Psoas muscle (tissue), 8 donors: ENCODE results near the gene CDKN2B-AS1. TPM values are rescaled to one million over a fixed set of nuclear protein-coding genes. Genes with fewer than 3 reads are reported as not detected.

ENCODE experiments used
- ATAC-seq, 4 donors: fragments of 200-7000 bp; cut with Tn5 transposase; one replicate each; pipeline ENCODE4 v1.9.1; 2020; ENCODE audit warnings: moderate library complexity in 3 of 4, mild to moderate bottlenecking in 2 of 4
- DNase-seq, 2 donors: peaks; one replicate each; pipeline ENCODE4 v3.0.0-alpha.2; 2020
- H3K27ac ChIP-seq: fragments of 200-600 bp; one replicate; pipeline ENCODE4 v1.8.0; 2022
- H3K27me3 ChIP-seq, 3 donors: fragments of 200-600 bp in 1 of 3; one replicate each; pipeline versions ENCODE4 v1.6.1 to v1.8.0; 2013 to 2022; ENCODE audit warnings: low read length in 2 of 3, mild to moderate bottlenecking in 2 of 3, moderate library complexity in 1 of 3; ENCODE audit not compliant: insufficient read depth in 3 of 3
- H3K36me3 ChIP-seq, 2 donors: fragments of 200-600 bp in 1 of 2; one replicate each; pipeline versions ENCODE4 v1.6.1 to v1.8.0; 2013 to 2022; ENCODE audit warnings: low read depth in 1 of 2, mild to moderate bottlenecking in 1 of 2, moderate library complexity in 1 of 2; ENCODE audit not compliant: insufficient read depth in 1 of 2
- H3K4me1 ChIP-seq: fragments of 200-600 bp; one replicate; pipeline ENCODE4 v1.8.0; 2022
- H3K4me3 ChIP-seq: fragments of 200-600 bp; one replicate; pipeline ENCODE4 v1.8.0; 2022; ENCODE audit warnings: mild to moderate bottlenecking
- H3K9me3 ChIP-seq: fragments of 200-600 bp; one replicate; pipeline ENCODE4 v1.8.0; 2022
- WGBS, 3 donors: extraction: QIAGEN DNeasy Blood & Tissue Kit; methylation state at CpG; one replicate each; pipeline versions ENCODE4 v1.1.6 to v1.1.7; 2013; 5-methylcytosine and 5-hydroxymethylcytosine counted together
- intact Hi-C, 2 donors: fragments of 100-400 bp; cut with DNase I; formaldehyde crosslinking; loops; one replicate each; pipeline versions ENCODE4 v1.11.0 to v1.14.2; 2022
- polyA plus RNA-seq, 3 donors: library from polyadenylated mRNA; stranded (reverse); fragments of 200-250 nt; gene quantifications; one replicate each; pipeline ENCODE4 v1.2.3, GENCODE V29; 2013
- total RNA-seq, 4 donors: library from RNA; stranded (reverse); fragmentation: NEBNext Ultra II Directional in 2 of 4; extraction: Animal tissue kit (Norgen Biotek cat#: 25700) in 2 of 4; gene quantifications; one replicate each; pipeline versions ENCODE4 v1.2.1 to v1.2.4, GENCODE V29; 2021 to 2023
- TF ChIP-seq, protein P1 (sequence below): fragments of 200-600 bp; IDR thresholded peaks from one replicate; pipeline ENCODE4 v1.8.0; 2022; ENCODE audit warnings: antibody characterized with exemption
- donor health status: healthy with polysubstance abuse.
- donor health status: DM: no; HTN: no; CAD: no; lungs with moderate emphysema.
- donor health status: Bipolar disorder and iron deficiency.
- donor health status: healthy.
- donor health status: DM: yes; HTN: yes; CAD: no.
- donor health status: DM: no; HTN: no; CAD: no.
- donor health status: DM: no; HTN: no; CAD: no.
- donor health status: DM: yes; HTN: yes; CAD: no.

Gene CDKN2B-AS1
- total and polyA plus RNA-seq, 7 donors = 0.40 TPM; not detected in 6

DNA sequence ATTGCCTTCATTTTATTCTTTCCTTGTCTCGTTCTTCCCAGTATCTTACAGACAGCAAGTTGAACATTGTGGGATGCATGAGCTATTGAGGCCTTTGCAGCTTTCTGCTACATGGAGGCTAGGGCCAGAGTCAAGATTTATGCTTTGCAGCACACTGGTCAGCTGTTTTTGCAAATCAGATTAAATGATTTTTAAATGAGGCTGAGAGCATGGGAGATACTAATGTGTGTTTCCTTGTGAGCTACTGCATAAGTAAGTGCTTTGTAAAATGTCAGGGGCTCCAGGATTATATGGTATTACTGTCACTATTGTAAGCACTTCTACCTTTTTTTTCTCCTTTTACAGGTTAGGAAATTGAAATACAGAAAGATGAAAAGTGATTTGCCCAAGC is 125.6 kb downstream of the CDKN2B-AS1 start:
- Histone ChIP-seq H3K36me3 (no peaks in the 10 kb centered on the region), H3K27me3 (no peaks in the 10 kb centered on the region), H3K27ac (no peak overlapping the region), H3K4me3 (no peak overlapping the region), H3K4me1 (no peaks in the 10 kb centered on the region), H3K9me3 (peaks cover 10% of the 10 kb centered on the region)
- 89 to 97% (median 92%) methylated on average over 1 of the region's 1 CpG for WGBS, 3 donors
- ATAC-seq (no peak), DNase-seq (no peak)
- TF ChIP-seq, protein P1, sequence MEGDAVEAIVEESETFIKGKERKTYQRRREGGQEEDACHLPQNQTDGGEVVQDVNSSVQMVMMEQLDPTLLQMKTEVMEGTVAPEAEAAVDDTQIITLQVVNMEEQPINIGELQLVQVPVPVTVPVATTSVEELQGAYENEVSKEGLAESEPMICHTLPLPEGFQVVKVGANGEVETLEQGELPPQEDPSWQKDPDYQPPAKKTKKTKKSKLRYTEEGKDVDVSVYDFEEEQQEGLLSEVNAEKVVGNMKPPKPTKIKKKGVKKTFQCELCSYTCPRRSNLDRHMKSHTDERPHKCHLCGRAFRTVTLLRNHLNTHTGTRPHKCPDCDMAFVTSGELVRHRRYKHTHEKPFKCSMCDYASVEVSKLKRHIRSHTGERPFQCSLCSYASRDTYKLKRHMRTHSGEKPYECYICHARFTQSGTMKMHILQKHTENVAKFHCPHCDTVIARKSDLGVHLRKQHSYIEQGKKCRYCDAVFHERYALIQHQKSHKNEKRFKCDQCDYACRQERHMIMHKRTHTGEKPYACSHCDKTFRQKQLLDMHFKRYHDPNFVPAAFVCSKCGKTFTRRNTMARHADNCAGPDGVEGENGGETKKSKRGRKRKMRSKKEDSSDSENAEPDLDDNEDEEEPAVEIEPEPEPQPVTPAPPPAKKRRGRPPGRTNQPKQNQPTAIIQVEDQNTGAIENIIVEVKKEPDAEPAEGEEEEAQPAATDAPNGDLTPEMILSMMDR = no peak
- intact Hi-C loops = loop anchor here in 1 of 2 donors (10.0 kb wide), 1 partner anchor 115 kb away; no protein-coding TSS in a partner anchor

DNA sequence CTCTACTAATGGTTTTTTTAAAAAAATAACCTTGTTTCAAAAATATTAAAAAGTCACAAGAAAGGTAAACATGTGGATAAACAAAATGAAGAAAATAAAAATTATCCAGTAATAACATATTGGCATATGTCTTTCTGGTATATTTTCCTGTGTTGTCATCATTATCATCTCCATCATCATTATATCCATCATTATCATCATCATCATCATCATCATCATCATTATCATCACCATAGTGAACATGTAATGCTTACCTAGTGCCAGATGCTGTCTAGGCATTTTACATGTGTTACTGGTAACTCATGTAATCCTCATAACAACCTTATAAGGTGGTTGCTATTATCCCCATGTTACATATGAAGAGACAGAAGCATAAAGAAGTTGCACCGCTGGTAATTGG is 126.0 kb downstream of the CDKN2B-AS1 start:
- Histone ChIP-seq H3K27me3 (no peaks in the 10 kb centered on the region), H3K9me3 (peaks cover 10% of the 10 kb centered on the region), H3K4me1 (no peaks in the 10 kb centered on the region), H3K36me3 (no peaks in the 10 kb centered on the region), H3K4me3 (no peak overlapping the region), H3K27ac (no peak overlapping the region)
- 75 to 78% (median 75%) methylated on average over 1 of the region's 1 CpG for WGBS, 3 donors
- DNase-seq (no peak), ATAC-seq (no peak)
- intact Hi-C loops = loop anchor here in 1 of 2 donors (10.0 kb wide), 1 partner anchor 114 kb away; no protein-coding TSS in a partner anchor
- TF ChIP-seq, protein P1 = no peak

DNA sequence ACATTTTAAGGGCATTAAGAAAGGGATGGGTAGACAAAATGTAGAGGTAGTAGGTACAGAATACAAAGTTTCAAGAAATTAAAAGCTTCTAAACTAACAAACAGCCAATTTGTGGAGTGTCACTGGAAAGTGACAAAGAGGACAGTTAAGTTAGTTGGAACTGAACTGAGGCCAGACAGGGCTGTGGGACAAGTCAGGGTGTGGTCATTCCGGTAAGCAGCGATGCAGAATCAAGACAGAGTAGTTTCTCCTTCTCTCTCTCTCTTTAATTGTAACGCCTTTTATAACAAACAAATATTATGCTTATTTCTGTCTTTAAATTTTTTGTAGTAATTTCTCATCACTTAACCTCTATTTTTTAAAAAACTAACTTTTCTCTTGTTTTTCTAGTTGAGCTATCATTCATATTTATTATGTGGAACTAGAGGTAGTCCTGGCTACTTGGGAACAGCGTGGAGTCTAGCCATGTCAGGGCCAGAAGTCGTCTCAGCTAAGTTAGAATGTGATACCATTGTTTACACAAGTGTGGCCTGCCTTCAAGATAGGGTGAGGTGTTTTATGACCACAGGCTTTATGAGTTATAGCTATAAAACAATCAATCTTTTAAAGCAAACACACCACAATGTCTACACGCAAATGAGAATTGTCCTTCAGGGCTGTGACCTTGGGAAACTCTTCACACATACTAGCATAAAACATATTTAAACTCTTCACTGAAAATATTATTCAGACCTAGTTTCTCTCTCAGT is 129.8 kb downstream of the CDKN2B-AS1 start:
- H3K4me3 ChIP-seq = no peak overlapping the region
- whole genome bisulfite sequencing, 3 donors = 30 to 46% (median 45%) methylated on average over 6 of the region's 6 CpGs
- H3K9me3 ChIP-seq = peaks cover 10% of the 10 kb centered on the region
- TF ChIP-seq, protein P1 = no peak
- H3K36me3 ChIP-seq = no peaks in the 10 kb centered on the region
- intact Hi-C loops = loop anchor here in 1 of 2 donors (2.0 to 10.0 kb wide), 3 partner anchors 110 to 873 kb away; no protein-coding TSS in a partner anchor
- peaks cover 0 to 3% (median 0%) of the 10 kb centered on the region in 3 donors for H3K27me3 ChIP-seq
- DNase-seq = no peak
- ATAC-seq = no peak
- no peaks in the 10 kb centered on the region for H3K4me1 ChIP-seq
- no peak overlapping the region for H3K27ac ChIP-seq

DNA sequence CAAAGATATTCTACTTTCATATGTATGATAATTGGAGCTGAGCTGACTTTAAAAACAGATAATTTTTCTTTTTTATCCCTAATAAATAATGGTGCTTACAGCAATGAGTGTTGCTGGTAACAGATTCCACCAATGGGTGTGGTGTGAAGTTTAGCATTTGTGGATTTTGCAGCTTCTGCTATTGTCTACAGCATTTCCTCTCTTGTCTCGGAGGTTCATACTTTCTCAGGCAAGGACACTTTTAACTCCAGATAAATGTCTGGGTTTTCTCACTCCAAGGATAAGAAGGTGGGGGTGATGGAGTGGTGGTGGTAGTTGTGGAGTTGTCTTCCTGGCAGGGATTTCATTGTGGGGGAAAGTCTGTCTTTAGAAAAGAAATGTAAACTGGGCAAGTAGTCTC is 134.5 kb downstream of the CDKN2B-AS1 start:
- H3K4me3 ChIP-seq = no peak overlapping the region
- no peak overlapping the region for H3K27ac ChIP-seq
- H3K27me3 ChIP-seq = peaks cover 0 to 3% (median 0%) of the 10 kb centered on the region in 3 donors
- no peaks in the 10 kb centered on the region for H3K9me3 ChIP-seq
- no peak for ATAC-seq
- no peaks in the 10 kb centered on the region for H3K36me3 ChIP-seq
- no peaks in the 10 kb centered on the region for H3K4me1 ChIP-seq
- no peak for DNase-seq
- TF ChIP-seq, protein P1 = no peak
- 59 to 63% (median 60%) methylated on average over 1 of the region's 1 CpG for WGBS, 3 donors
- intact Hi-C loops = loop anchor here in 1 of 2 donors (5.0 to 10.0 kb wide), 2 partner anchors 106 to 868 kb away; no protein-coding TSS in a partner anchor
